Neuronal stem cell (in vitro differentiated cells): ENCODE measurements around the gene EBF4.
"Not testable (repeated sequence)": the region's sequence is repeated elsewhere in the genome, so short reads cannot be mapped to it uniquely, and the experiment has no call there.

Experiments
- DNase-seq: peaks from one replicate; pipeline ENCODE4 v3.0.0-alpha.2; 2013; ENCODE audit warnings: low spot score
- H2AFZ ChIP-seq: one replicate; pipeline ENCODE4 v1.6.1; 2013; ENCODE audit warnings: mild to moderate bottlenecking, low read length, inconsistent platforms
- H2AK5ac ChIP-seq: 2 replicates; pipeline ENCODE4 v1.6.1; 2013; ENCODE audit warnings: low read depth, mild to moderate bottlenecking, inconsistent platforms, low read length, moderate library complexity, mixed read lengths
- H2BK120ac ChIP-seq: 2 replicates; pipeline ENCODE4 v1.6.1; 2013; ENCODE audit warnings: low read depth, mild to moderate bottlenecking, inconsistent platforms, low read length, moderate library complexity, mixed read lengths
- H2BK12ac ChIP-seq: one replicate; pipeline ENCODE4 v1.6.1; 2013; ENCODE audit warnings: low read length, inconsistent platforms
- H2BK15ac ChIP-seq: 2 replicates; pipeline ENCODE4 v1.6.1; 2013; ENCODE audit warnings: mild to moderate bottlenecking, low read length, inconsistent platforms, mixed read lengths
- H2BK5ac ChIP-seq: one replicate; pipeline ENCODE4 v1.6.1; 2013; ENCODE audit warnings: inconsistent platforms, mild to moderate bottlenecking, low read length, moderate library complexity
- H3K14ac ChIP-seq: one replicate; pipeline ENCODE4 v1.6.1; 2013; ENCODE audit warnings: low read length, inconsistent platforms
- H3K18ac ChIP-seq: 2 replicates; pipeline ENCODE4 v1.6.1; 2013; ENCODE audit warnings: low read length, inconsistent platforms
- H3K23ac ChIP-seq: 2 replicates; pipeline ENCODE4 v1.6.1; 2013; ENCODE audit warnings: low read depth, mild to moderate bottlenecking, mixed read lengths, low read length, inconsistent platforms; ENCODE audit not compliant: poor library complexity
- H3K27ac ChIP-seq: replicated peaks from 3 replicates; pipeline ENCODE4 v1.5.1; 2013; ENCODE audit warnings: low read length, inconsistent platforms
- H3K27me3 ChIP-seq, 3 experiments: 2 replicates each; pipeline ENCODE4 v1.6.1; 2013; ENCODE audit warnings: low read length in 3 of 3, mild to moderate bottlenecking in 2 of 3, inconsistent platforms in 1 of 3, low read depth in 1 of 3, mixed read lengths in 1 of 3, moderate library complexity in 1 of 3; ENCODE audit not compliant: control insufficient read depth in 3 of 3, insufficient read depth in 3 of 3
- H3K36me3 ChIP-seq, 2 donors: replicated peaks in 1 of 2; 2 replicates each; pipeline ENCODE4 v1.6.1; 2013; ENCODE audit warnings: low read length in 2 of 2; ENCODE audit not compliant: control insufficient read depth in 2 of 2, insufficient read depth in 2 of 2
- H3K4ac ChIP-seq: 2 replicates; pipeline ENCODE4 v1.6.1; 2013; ENCODE audit warnings: inconsistent platforms, mild to moderate bottlenecking, low read length, moderate library complexity
- H3K4me1 ChIP-seq, 2 donors: 1 replicate in 1 of 2; 2 replicates in 1 of 2; pipeline ENCODE4 v1.6.1; 2013; ENCODE audit warnings: low read length in 2 of 2, low read depth in 1 of 2; ENCODE audit not compliant: control insufficient read depth in 2 of 2, insufficient read depth in 1 of 2
- H3K4me2 ChIP-seq: one replicate; pipeline ENCODE4 v1.6.1; 2013; ENCODE audit warnings: mild to moderate bottlenecking, low read length, inconsistent platforms; ENCODE audit not compliant: insufficient read depth, poor library complexity, severe bottlenecking
- H3K4me3 ChIP-seq, 2 donors: 2 replicates each; pipeline ENCODE4 v1.5.1; 2013; ENCODE audit warnings: low read length in 2 of 2, mild to moderate bottlenecking in 2 of 2, inconsistent platforms in 1 of 2, moderate library complexity in 1 of 2
- H3K79me1 ChIP-seq: one replicate; pipeline ENCODE4 v1.6.1; 2013; ENCODE audit warnings: low read depth, mild to moderate bottlenecking, inconsistent platforms, low read length, moderate library complexity
- H3K9ac ChIP-seq: one replicate; pipeline ENCODE4 v1.6.1; 2013; ENCODE audit warnings: mild to moderate bottlenecking, low read depth, low read length, inconsistent platforms; ENCODE audit not compliant: poor library complexity
- H3K9me3 ChIP-seq, 2 donors: replicated peaks in 1 of 2; 2 replicates each; pipeline versions ENCODE3 to v1.6.1; 2013; ENCODE audit warnings: low read length in 2 of 2, mild to moderate bottlenecking in 2 of 2, inconsistent platforms in 1 of 2, low read depth in 1 of 2, mixed read lengths in 1 of 2, moderate library complexity in 1 of 2; ENCODE audit not compliant: control insufficient read depth in 2 of 2, insufficient read depth in 1 of 2
- H4K8ac ChIP-seq: one replicate; pipeline ENCODE4 v1.6.1; 2013; ENCODE audit warnings: low read depth, mild to moderate bottlenecking, inconsistent platforms, low read length, moderate library complexity
- H4K91ac ChIP-seq: one replicate; pipeline ENCODE4 v1.6.1; 2013; ENCODE audit warnings: low read length, low read depth, mild to moderate bottlenecking, inconsistent platforms; ENCODE audit not compliant: poor library complexity
- WGBS, 2 donors: extraction: QIAGEN DNeasy Blood & Tissue Kit; methylation state at CpG; one replicate each; pipeline ENCODE4 v1.1.7; 2013; ENCODE audit warnings: missing lambda C conversion rate in 2 of 2, mixed read lengths in 1 of 2; ENCODE audit not compliant: insufficient read length in 2 of 2, insufficient replicate concordance in 1 of 2; ENCODE audit errors: extremely low coverage in 2 of 2; 5-methylcytosine and 5-hydroxymethylcytosine counted together

EBF4 gene

GRCh38 chr20:2770091-2770490, 77.5 kb downstream of the EBF4 start:
- not testable (repeated sequence) for DNase-seq, H4K8ac ChIP-seq

GRCh38 chr20:2771631-2772080, 79.1 kb downstream of the EBF4 start:
- H3K4me2 ChIP-seq = no peak overlapping the region
- no peak overlapping the region for H3K4ac ChIP-seq
- no peak overlapping the region for H4K91ac ChIP-seq
- no peak overlapping the region for H2BK120ac ChIP-seq
- no peaks in the 10 kb centered on the region for H3K4me1 ChIP-seq
- H3K18ac ChIP-seq = peak overlapping the region; percentile 45
- no peak overlapping the region for H2AFZ ChIP-seq
- no peak overlapping the region for H2BK15ac ChIP-seq
- no peak overlapping the region for H3K14ac ChIP-seq
- no peak overlapping the region for H2BK12ac ChIP-seq
- no peak overlapping the region for H4K8ac ChIP-seq
- H3K79me1 ChIP-seq = no peaks in the 10 kb centered on the region
- H3K9ac ChIP-seq = peak overlapping the region; percentile 51
- WGBS, 2 donors = no CpG with 5 or more reads among the region's 12 CpGs
- H3K27ac ChIP-seq = no peak overlapping the region
- H3K23ac ChIP-seq = no peak overlapping the region
- H3K4me3 ChIP-seq = no peak overlapping the region
- peaks cover 1 to 3% of the 10 kb centered on the region in 2 donors for H3K9me3 ChIP-seq
- H2BK5ac ChIP-seq = no peak overlapping the region
- H2AK5ac ChIP-seq = no peak overlapping the region
- no peak for DNase-seq
- peaks cover 0 to 41% (median 0%) of the 10 kb centered on the region in 3 experiments for H3K27me3 ChIP-seq
- no peaks in the 10 kb centered on the region for H3K36me3 ChIP-seq

More at GRCh38 chr20:2770091-2770490, 77.5 kb downstream of the EBF4 start:
- not testable (repeated sequence) for H3K14ac ChIP-seq, H3K4me3 ChIP-seq, H3K18ac ChIP-seq, H3K4me2 ChIP-seq, H3K9ac ChIP-seq, H3K4ac ChIP-seq, H3K9me3 ChIP-seq, H2BK12ac ChIP-seq, H3K79me1 ChIP-seq, H4K91ac ChIP-seq, H2BK120ac ChIP-seq, H3K23ac ChIP-seq, H2BK5ac ChIP-seq, H3K4me1 ChIP-seq, H3K36me3 ChIP-seq, H2AFZ ChIP-seq, H3K27ac ChIP-seq
- peak overlapping the region; percentile 79 for H2BK15ac ChIP-seq
- WGBS, 2 donors = no CpG with 5 or more reads among the region's 12 CpGs
- H2AK5ac ChIP-seq = peak overlapping the region; percentile 14
- peaks cover 0 to 41% (median 0%) of the 10 kb centered on the region in 3 experiments for H3K27me3 ChIP-seq

- no peak overlapping the region for H2AK5ac ChIP-seq
- no peak for DNase-seq
- no CpG with 5 or more reads among the region's 9 CpGs for WGBS, 2 donors
- peaks cover 0 to 24% (median 0%) of the 10 kb centered on the region in 3 experiments for H3K27me3 ChIP-seq
- H4K8ac ChIP-seq = no peak overlapping the region
- no peak overlapping the region for H3K23ac ChIP-seq
- H3K9ac ChIP-seq = no peak overlapping the region
- no peaks in the 10 kb centered on the region for H3K36me3 ChIP-seq
- H3K4ac ChIP-seq = no peak overlapping the region
- no peak overlapping the region for H4K91ac ChIP-seq
- no peak overlapping the region for H2AFZ ChIP-seq
- no peak overlapping the region for H3K4me3 ChIP-seq
- H3K18ac ChIP-seq = no peak overlapping the region
- no peak overlapping the region for H2BK15ac ChIP-seq
- peaks cover 1 to 3% of the 10 kb centered on the region in 2 donors for H3K9me3 ChIP-seq
- no peak overlapping the region for H2BK12ac ChIP-seq
- H3K79me1 ChIP-seq = no peaks in the 10 kb centered on the region
- H3K4me2 ChIP-seq = no peak overlapping the region
- no peak overlapping the region for H2BK5ac ChIP-seq
- H3K27ac ChIP-seq = no peak overlapping the region
- H3K14ac ChIP-seq = no peak overlapping the region
- H2BK120ac ChIP-seq = no peak overlapping the region
- no peaks in the 10 kb centered on the region for H3K4me1 ChIP-seq
These were observed 81.2 kb downstream of the EBF4 start for GRCh38 chr20:2773812-2774211.

- H4K8ac ChIP-seq = no peak overlapping the region
- WGBS, 2 donors = no CpG with 5 or more reads among the region's 3 CpGs
- no peak overlapping the region for H3K18ac ChIP-seq
- no peak overlapping the region for H3K9ac ChIP-seq
- no peak overlapping the region for H2BK5ac ChIP-seq
- H2BK15ac ChIP-seq = no peak overlapping the region
- H3K4me2 ChIP-seq = no peak overlapping the region
- no peaks in the 10 kb centered on the region for H3K4me1 ChIP-seq
- H3K36me3 ChIP-seq = no peaks in the 10 kb centered on the region
- H2BK12ac ChIP-seq = no peak overlapping the region
- no peak overlapping the region for H3K23ac ChIP-seq
- H2BK120ac ChIP-seq = no peak overlapping the region
- no peak overlapping the region for H4K91ac ChIP-seq
- H3K4me3 ChIP-seq = no peak overlapping the region
- no peak overlapping the region for H3K27ac ChIP-seq
- no peak overlapping the region for H2AFZ ChIP-seq
- H3K4ac ChIP-seq = no peak overlapping the region
- peaks cover 0 to 12% (median 0%) of the 10 kb centered on the region in 3 experiments for H3K27me3 ChIP-seq
- DNase-seq = no peak
- no peaks in the 10 kb centered on the region for H3K79me1 ChIP-seq
- peaks cover 1 to 3% of the 10 kb centered on the region in 2 donors for H3K9me3 ChIP-seq
- H3K14ac ChIP-seq = no peak overlapping the region
- no peak overlapping the region for H2AK5ac ChIP-seq
These were observed 82.6 kb downstream of the EBF4 start for GRCh38 chr20:2775139-2775538.
